Astrocyte (in vitro differentiated cells and primary cell): ENCODE data around the gene ZP1. TPM values are rescaled to one million over a fixed set of nuclear protein-coding genes. Genes with fewer than 3 reads are reported as not detected.

ENCODE experiments used
- DNase-seq: peaks from one replicate; pipeline ENCODE4 v3.0.0-alpha.2; 2010; ENCODE audit warnings: low read depth
- FAIRE-seq: peaks from 2 replicates; lab custom pipeline; 2011; peaks lifted over from hg19 to GRCh38; lab: Jason Lieb, UNC
- H2AFZ ChIP-seq: 2 replicates; pipeline ENCODE4 v1.6.0; 2012; ENCODE audit warnings: low read depth, low read length, inconsistent platforms
- H3K27ac ChIP-seq: 2 replicates; pipeline ENCODE4 v1.5.1; 2011; ENCODE audit warnings: low read depth, low read length, inconsistent platforms
- H3K27me3 ChIP-seq: 2 replicates; pipeline ENCODE4 v1.6.0; 2011; ENCODE audit warnings: low read length, inconsistent platforms; ENCODE audit not compliant: insufficient read depth
- H3K36me3 ChIP-seq: 2 replicates; pipeline ENCODE4 v1.5.1; 2011; ENCODE audit warnings: low read length, inconsistent platforms; ENCODE audit not compliant: insufficient read depth
- H3K4me1 ChIP-seq: 2 replicates; pipeline ENCODE4 v1.5.1; 2011; ENCODE audit warnings: low read length, inconsistent platforms; ENCODE audit not compliant: insufficient read depth
- H3K4me2 ChIP-seq: 2 replicates; pipeline ENCODE4 v1.6.0; 2012; ENCODE audit warnings: low read length, inconsistent platforms
- H3K4me3 ChIP-seq: 2 replicates; pipeline ENCODE4 v1.5.1; 2011; ENCODE audit warnings: low read depth, mild to moderate bottlenecking, low read length, inconsistent platforms; ENCODE audit not compliant: insufficient read depth
- H3K79me2 ChIP-seq: 2 replicates; pipeline ENCODE4 v1.6.0; 2012; ENCODE audit warnings: mild to moderate bottlenecking, low read length, inconsistent platforms; ENCODE audit not compliant: insufficient read depth
- H3K9ac ChIP-seq: 2 replicates; pipeline ENCODE4 v1.6.0; 2012; ENCODE audit warnings: mild to moderate bottlenecking, low read length, inconsistent platforms
- H3K9me3 ChIP-seq: 2 replicates; pipeline ENCODE4 v1.5.1; 2012; ENCODE audit warnings: low read depth, mild to moderate bottlenecking, low read length, inconsistent platforms; ENCODE audit not compliant: insufficient read depth
- H4K20me1 ChIP-seq: 2 replicates; pipeline ENCODE4 v1.6.0; 2012; ENCODE audit warnings: low read length, inconsistent platforms; ENCODE audit not compliant: insufficient read depth
- H3K27ac Mint-ChIP-seq: one replicate; pipeline ENCODE4 v1.8.0; 2021; ENCODE audit warnings: mild to moderate bottlenecking, mixed read lengths; ENCODE audit not compliant: unreplicated experiment
- H3K27me3 Mint-ChIP-seq: one replicate; pipeline ENCODE4 v1.8.0; 2021; ENCODE audit warnings: low read depth, mixed read lengths; ENCODE audit not compliant: unreplicated experiment
- H3K36me3 Mint-ChIP-seq: one replicate; pipeline ENCODE4 v1.8.0; 2021; ENCODE audit warnings: low read depth, mixed read lengths; ENCODE audit not compliant: unreplicated experiment
- H3K4me1 Mint-ChIP-seq: one replicate; pipeline ENCODE4 v1.8.0; 2021; ENCODE audit warnings: low read depth, mixed read lengths; ENCODE audit not compliant: unreplicated experiment
- H3K4me3 Mint-ChIP-seq: one replicate; pipeline ENCODE4 v1.8.0; 2021; ENCODE audit warnings: mild to moderate bottlenecking, moderate library complexity, mixed read lengths; ENCODE audit not compliant: unreplicated experiment
- H3K9me3 Mint-ChIP-seq: one replicate; pipeline ENCODE4 v1.8.0; 2021; ENCODE audit warnings: mild to moderate bottlenecking, mixed read lengths; ENCODE audit not compliant: unreplicated experiment
- CTCF ChIP-seq: IDR thresholded peaks from 2 replicates; pipeline ENCODE4 v1.5.1; 2011; ENCODE audit warnings: low read depth, mild to moderate bottlenecking, inconsistent platforms, low read length, moderate library complexity; ENCODE audit not compliant: insufficient read depth
- EZH2 ChIP-seq: IDR thresholded peaks from 2 replicates; pipeline ENCODE4 v1.6.1; 2012; ENCODE audit warnings: mild to moderate bottlenecking, low read length, inconsistent platforms; ENCODE audit not compliant: insufficient read depth
- total RNA-seq: library from RNA; stranded (reverse); gene quantifications from 2 replicates; pipeline ENCODE4 v1.2.1, GENCODE V29; 2021

ZP1 gene
- total RNA-seq, 1 donor from 2014 or later: not detected

- Histone ChIP-seq H3K27ac (peak overlapping the region; percentile 52), H3K4me3 (peak overlapping the region; percentile 78), H3K9me3 (no peaks in the 10 kb centered on the region), H3K27me3 (peaks cover 18% of the 10 kb centered on the region), H3K4me2 (peak overlapping the region; percentile 97), H3K9ac (peak overlapping the region; percentile 28), H3K4me1 (peaks cover 36% of the 10 kb centered on the region), H3K36me3 (no peaks in the 10 kb centered on the region), H3K79me2 (peaks cover 38% of the 10 kb centered on the region), H4K20me1 (peaks cover 28% of the 10 kb centered on the region), H2AFZ (no peak overlapping the region)
- TF ChIP-seq EZH2 (no peak), CTCF (no peak)
- H3K4me1 Mint-ChIP-seq: peaks cover 37% of the 10 kb centered on the region
- H3K27ac Mint-ChIP-seq: peak overlapping the region; percentile 79
- no peaks in the 10 kb centered on the region for H3K9me3 Mint-ChIP-seq
- no peak for FAIRE-seq
- peak overlapping the region; percentile 93 for H3K4me3 Mint-ChIP-seq
- H3K36me3 Mint-ChIP-seq: peaks cover 1% of the 10 kb centered on the region
- H3K27me3 Mint-ChIP-seq: peaks cover 11% of the 10 kb centered on the region
- DNase-seq: peak; percentile 94
Observed at GRCh38 chr11:60840470-60841430, 26.6 kb upstream of the ZP1 start.

- Mint-ChIP-seq H3K4me1 (peaks cover 37% of the 10 kb centered on the region), H3K9me3 (no peaks in the 10 kb centered on the region)
Observed at GRCh38 chr11:60841797-60842667, 25.3 kb upstream of the ZP1 start, which contains the start of gene CCDC86. Gene CCDC86 (plus strand): TSS chr11:60842113. CDS start chr11:60842125, 12 bp downstream.

More at GRCh38 chr11:60841797-60842667, 25.3 kb upstream of the ZP1 start, which contains the start of gene CCDC86:
- H3K36me3 ChIP-seq: no peaks in the 10 kb centered on the region
- Mint-ChIP-seq H3K27ac (peak within 1 kb of the TSS; percentile 91), H3K27me3 (peaks cover 8% of the 10 kb centered on the region), H3K4me3 (peak within 1 kb of the TSS; percentile 93), H3K36me3 (peaks cover 1% of the 10 kb centered on the region)
- peaks cover 47% of the 10 kb centered on the region for H3K79me2 ChIP-seq
- H3K9ac ChIP-seq: peak within 1 kb of the TSS; percentile 89
- peak within 1 kb of the TSS; percentile 97 for H3K4me2 ChIP-seq
- peaks cover 36% of the 10 kb centered on the region for H3K4me1 ChIP-seq
- H3K27me3 ChIP-seq: peaks cover 16% of the 10 kb centered on the region
- peak within 1 kb of the TSS; percentile 78 for H3K4me3 ChIP-seq
- H2AFZ ChIP-seq: peak within 1 kb of the TSS; percentile 92
- no peak for TF ChIP-seq CTCF
- no peak for TF ChIP-seq EZH2
- FAIRE-seq (peak; percentile 9), DNase-seq (peak; percentile 79)
- peaks cover 33% of the 10 kb centered on the region for H4K20me1 ChIP-seq
- peak within 1 kb of the TSS; percentile 61 for H3K27ac ChIP-seq
- H3K9me3 ChIP-seq: no peaks in the 10 kb centered on the region
